Measurements from ENCODE around the gene IRF6. TPM values are rescaled to one million over a fixed set of nuclear protein-coding genes. Genes with fewer than 3 reads are reported as not detected.

IRF6 gene
- polyA plus RNA-seq, 1 of the 3 experiments (the other 2 are of a cell fraction): 0.94 TPM

DNA sequence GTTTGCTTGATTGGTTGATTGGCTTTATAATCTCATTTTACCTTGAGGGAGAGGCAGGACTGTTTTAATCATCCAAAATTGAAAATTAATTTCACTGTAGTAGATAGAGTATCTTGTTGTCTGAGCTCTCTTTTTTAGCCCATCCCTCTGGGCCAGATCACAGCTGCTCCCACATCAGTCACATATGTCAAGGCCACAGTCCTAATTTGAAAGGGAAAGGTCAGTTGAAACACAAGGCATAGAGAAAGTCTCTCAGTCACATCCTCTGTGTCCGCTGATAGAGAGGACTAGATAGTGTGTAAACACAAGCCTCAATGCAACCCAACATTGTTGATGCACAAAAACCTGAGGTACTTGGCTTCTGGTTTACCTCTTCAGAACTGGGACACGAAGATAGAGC lies 28.4 kb downstream of the IRF6 start:
- Histone ChIP-seq H3K36me3 (replicated peaks in 1 of 2; ENCODE audit: control insufficient read depth in 1 of 2, insufficient read depth in 2 of 2, low read length in 1 of 2) (peaks cover 12 to 14% of the 10 kb centered on the region in 2 experiments), H3K27me3 (ENCODE audit: insufficient read depth) (no peaks in the 10 kb centered on the region), H3F3A (replicated peaks; ENCODE audit: insufficient read depth) (peaks cover 9% of the 10 kb centered on the region), H3K4me1 (ENCODE audit: control insufficient read depth in 1 of 2, insufficient read depth in 2 of 2, low read depth in 1 of 2, low read length in 1 of 2) (peaks cover 0 to 5% of the 10 kb centered on the region in 2 experiments; a peak in 2 of 4 replicates), H3K9ac (no peak overlapping the region), H4K20me1 (ENCODE audit: insufficient read depth) (no peaks in the 10 kb centered on the region), H3K4me3 (ENCODE audit: low read depth in 2 of 2, low read length in 1 of 2) (no peak overlapping the region), H3K4me2 (no peak overlapping the region), H3K27ac (ENCODE audit: low read depth in 2 of 2, low read length in 1 of 2) (no peak overlapping the region), H3K9me3 (no peaks in the 10 kb centered on the region), H3K79me2 (ENCODE audit: insufficient read depth) (peaks cover 6% of the 10 kb centered on the region; the same call in 1 of the 2 replicates), H3K9me2 (no peaks in the 10 kb centered on the region), H2AFZ (ENCODE audit: low read depth) (no peak overlapping the region)
- ChIA-PET CTCF (interaction anchor here (2.7 kb wide), 1 partner anchor 46 kb away, joined by 11 read pairs; no protein-coding TSS in a partner anchor), POLR2A (no interaction called here)
- 75% methylated on average over 2 of the region's 2 CpGs for WGBS (ENCODE audit: low lambda C conversion rate)
- DNase-seq: no peak
- TF ChIP-seq RCOR1 (IDR thresholded peaks at IDR 0.05; ENCODE audit: low read length): no peak
- TF ChIP-seq, protein P1, sequence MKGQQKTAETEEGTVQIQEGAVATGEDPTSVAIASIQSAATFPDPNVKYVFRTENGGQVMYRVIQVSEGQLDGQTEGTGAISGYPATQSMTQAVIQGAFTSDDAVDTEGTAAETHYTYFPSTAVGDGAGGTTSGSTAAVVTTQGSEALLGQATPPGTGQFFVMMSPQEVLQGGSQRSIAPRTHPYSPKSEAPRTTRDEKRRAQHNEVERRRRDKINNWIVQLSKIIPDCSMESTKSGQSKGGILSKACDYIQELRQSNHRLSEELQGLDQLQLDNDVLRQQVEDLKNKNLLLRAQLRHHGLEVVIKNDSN (IDR thresholded peaks at IDR 0.05; ENCODE audit: borderline replicate concordance, low read depth): no peak
- TF ChIP-seq, protein P2, sequence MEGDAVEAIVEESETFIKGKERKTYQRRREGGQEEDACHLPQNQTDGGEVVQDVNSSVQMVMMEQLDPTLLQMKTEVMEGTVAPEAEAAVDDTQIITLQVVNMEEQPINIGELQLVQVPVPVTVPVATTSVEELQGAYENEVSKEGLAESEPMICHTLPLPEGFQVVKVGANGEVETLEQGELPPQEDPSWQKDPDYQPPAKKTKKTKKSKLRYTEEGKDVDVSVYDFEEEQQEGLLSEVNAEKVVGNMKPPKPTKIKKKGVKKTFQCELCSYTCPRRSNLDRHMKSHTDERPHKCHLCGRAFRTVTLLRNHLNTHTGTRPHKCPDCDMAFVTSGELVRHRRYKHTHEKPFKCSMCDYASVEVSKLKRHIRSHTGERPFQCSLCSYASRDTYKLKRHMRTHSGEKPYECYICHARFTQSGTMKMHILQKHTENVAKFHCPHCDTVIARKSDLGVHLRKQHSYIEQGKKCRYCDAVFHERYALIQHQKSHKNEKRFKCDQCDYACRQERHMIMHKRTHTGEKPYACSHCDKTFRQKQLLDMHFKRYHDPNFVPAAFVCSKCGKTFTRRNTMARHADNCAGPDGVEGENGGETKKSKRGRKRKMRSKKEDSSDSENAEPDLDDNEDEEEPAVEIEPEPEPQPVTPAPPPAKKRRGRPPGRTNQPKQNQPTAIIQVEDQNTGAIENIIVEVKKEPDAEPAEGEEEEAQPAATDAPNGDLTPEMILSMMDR (IDR thresholded peaks at IDR 0.05): no peak
- TF ChIP-seq FOXJ3 (CRISPR knock-in tag; IDR thresholded peaks at IDR 0.05): no peak

GRCh38 chr1:209775678-209776077 lies 30.3 kb downstream of the IRF6 start:
- TF ChIP-seq RCOR1 (IDR thresholded peaks at IDR 0.05; ENCODE audit: low read length) (no peak), FOXM1 (IDR thresholded peaks at IDR 0.05; ENCODE audit: low read depth) (no peak), FOSL2 (IDR thresholded peaks at IDR 0.05; ENCODE audit: borderline replicate concordance, low read depth) (no peak), ZBTB33 (IDR thresholded peaks at IDR 0.05; ENCODE audit: borderline replicate concordance, low read depth) (no peak), MEF2A (IDR thresholded peaks at IDR 0.05; ENCODE audit: borderline replicate concordance, low read depth) (no peak), JUND (IDR thresholded peaks at IDR 0.05) (no peak), NFIC (IDR thresholded peaks at IDR 0.05; ENCODE audit: borderline replicate concordance) (no peak), RXRA (IDR thresholded peaks at IDR 0.05; ENCODE audit: borderline replicate concordance, low read depth) (no peak), POLR2AphosphoS5 (IDR thresholded peaks at IDR 0.05; ENCODE audit: low read depth, low read length) (no peak), RFX5 (IDR thresholded peaks at IDR 0.05; ENCODE audit: low read length) (no peak)
- TF ChIP-seq, protein P3, sequence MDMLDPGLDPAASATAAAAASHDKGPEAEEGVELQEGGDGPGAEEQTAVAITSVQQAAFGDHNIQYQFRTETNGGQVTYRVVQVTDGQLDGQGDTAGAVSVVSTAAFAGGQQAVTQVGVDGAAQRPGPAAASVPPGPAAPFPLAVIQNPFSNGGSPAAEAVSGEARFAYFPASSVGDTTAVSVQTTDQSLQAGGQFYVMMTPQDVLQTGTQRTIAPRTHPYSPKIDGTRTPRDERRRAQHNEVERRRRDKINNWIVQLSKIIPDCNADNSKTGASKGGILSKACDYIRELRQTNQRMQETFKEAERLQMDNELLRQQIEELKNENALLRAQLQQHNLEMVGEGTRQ (IDR thresholded peaks at IDR 0.05; ENCODE audit: borderline replicate concordance, low read depth, low read length): no peak
- no peaks in the 10 kb centered on the region for H3K27me3 ChIP-seq (ENCODE audit: insufficient read depth)
- no peak overlapping the region for H3K4me3 ChIP-seq (ENCODE audit: low read depth in 2 of 2, low read length in 1 of 2)
- no peaks in the 10 kb centered on the region for H3K9me2 ChIP-seq
- H3K9me3 ChIP-seq: no peaks in the 10 kb centered on the region
- no peaks in the 10 kb centered on the region for H3K79me2 ChIP-seq (ENCODE audit: insufficient read depth)
- DNase-seq: no peak
- no peaks in the 10 kb centered on the region for H4K20me1 ChIP-seq (ENCODE audit: insufficient read depth)
- no peak overlapping the region for H3K27ac ChIP-seq (ENCODE audit: low read depth in 2 of 2, low read length in 1 of 2)
- no peak overlapping the region for H2AFZ ChIP-seq (ENCODE audit: low read depth)
- CTCF ChIA-PET: interaction anchor here (2.7 kb wide), 1 partner anchor 48 kb away, joined by 11 read pairs; no protein-coding TSS in a partner anchor
- H3K4me1 ChIP-seq (ENCODE audit: control insufficient read depth in 1 of 2, insufficient read depth in 2 of 2, low read depth in 1 of 2, low read length in 1 of 2): peaks cover 5 to 10% of the 10 kb centered on the region in 2 experiments; a peak in 2 of 4 replicates
- no peak overlapping the region for H3K9ac ChIP-seq
- peaks cover 9% of the 10 kb centered on the region for H3F3A ChIP-seq (replicated peaks; ENCODE audit: insufficient read depth)
- WGBS (ENCODE audit: low lambda C conversion rate): 50% methylated on average over 2 of the region's 2 CpGs
- POLR2A ChIA-PET: no interaction called here
- H3K36me3 ChIP-seq (replicated peaks in 1 of 2; ENCODE audit: control insufficient read depth in 1 of 2, insufficient read depth in 2 of 2, low read length in 1 of 2): peaks cover 0 to 3% of the 10 kb centered on the region in 2 experiments
- no peak overlapping the region for H3K4me2 ChIP-seq
